COLO668 (cell line): Measurements from ENCODE around the gene CPA2.
A peak's percentile ranks its signal among the peaks of the same experiment; 100 is the strongest.
"Not testable (repeated sequence)": the region's sequence is repeated elsewhere in the genome, so short reads cannot be mapped to it uniquely, and the experiment has no call there.

ENCODE experiments used
- DNase-seq: peaks from one replicate; lab custom pipeline; 2025; ENCODE audit not compliant: unreplicated experiment; lab: John Stamatoyannopoulos, UW

Gene CPA2

DNA sequence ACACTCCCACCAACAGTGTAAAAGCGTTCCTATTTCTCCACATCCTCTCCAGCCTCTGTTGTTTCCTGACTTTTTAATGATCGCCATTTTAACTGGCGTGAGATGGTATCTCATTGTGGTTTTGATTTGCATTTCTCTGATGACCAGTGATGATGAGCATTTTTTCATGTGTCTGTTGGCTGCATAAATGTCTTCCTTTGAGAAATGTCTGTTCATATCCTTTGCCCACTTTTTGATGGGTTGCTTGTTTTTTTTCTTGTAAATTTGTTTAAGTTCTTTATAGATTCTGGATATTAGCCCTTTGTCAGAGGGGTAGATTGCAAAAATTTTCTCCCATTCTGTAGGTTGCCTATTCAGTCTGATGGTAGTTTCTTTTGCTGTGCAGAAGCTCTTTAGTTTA lies 17.0 kb upstream of the CPA2 start:
- not testable (repeated sequence) for DNase-seq

DNA sequence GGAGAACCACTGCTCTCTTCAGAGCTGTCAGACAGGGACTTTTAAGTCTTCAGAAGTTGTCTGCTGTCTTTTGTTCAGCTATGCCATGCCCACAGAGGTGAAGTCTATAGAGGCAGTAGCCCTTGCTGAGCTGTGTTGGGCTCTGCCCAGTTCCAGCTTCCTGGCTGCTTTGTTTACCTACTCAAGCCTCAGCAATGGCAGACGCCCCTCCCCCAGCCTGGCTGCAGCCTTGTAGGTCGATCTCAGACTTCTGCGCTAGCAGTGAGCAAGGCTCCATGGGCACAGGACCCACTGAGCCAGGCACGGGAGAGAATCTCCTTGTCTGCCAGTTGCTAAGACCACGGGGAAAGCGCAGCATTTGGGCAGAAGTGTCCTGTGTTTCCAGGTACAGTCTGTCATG lies 12.1 kb upstream of the CPA2 start:
- no peak for DNase-seq

DNA sequence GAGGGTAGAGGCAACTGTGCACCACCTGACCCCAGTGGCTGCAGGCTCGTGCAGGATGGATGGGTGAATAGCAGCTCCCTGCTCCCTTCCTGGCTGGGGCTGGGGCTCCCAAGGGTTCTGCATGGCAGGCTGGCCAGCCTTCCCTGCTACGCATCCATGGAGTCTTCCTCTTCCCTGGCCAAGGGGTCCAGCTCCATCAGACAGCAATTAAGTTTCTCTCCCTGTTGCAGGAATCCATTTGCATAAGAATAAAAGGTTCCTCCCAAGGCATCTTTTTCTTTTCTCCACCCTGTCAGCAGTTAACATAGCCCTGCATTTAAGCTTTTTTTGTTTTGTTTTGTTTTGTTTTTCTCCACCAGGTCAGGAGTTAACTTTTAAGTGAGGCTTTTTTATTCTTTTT lies 10.0 kb upstream of the CPA2 start:
- no peak for DNase-seq

DNA sequence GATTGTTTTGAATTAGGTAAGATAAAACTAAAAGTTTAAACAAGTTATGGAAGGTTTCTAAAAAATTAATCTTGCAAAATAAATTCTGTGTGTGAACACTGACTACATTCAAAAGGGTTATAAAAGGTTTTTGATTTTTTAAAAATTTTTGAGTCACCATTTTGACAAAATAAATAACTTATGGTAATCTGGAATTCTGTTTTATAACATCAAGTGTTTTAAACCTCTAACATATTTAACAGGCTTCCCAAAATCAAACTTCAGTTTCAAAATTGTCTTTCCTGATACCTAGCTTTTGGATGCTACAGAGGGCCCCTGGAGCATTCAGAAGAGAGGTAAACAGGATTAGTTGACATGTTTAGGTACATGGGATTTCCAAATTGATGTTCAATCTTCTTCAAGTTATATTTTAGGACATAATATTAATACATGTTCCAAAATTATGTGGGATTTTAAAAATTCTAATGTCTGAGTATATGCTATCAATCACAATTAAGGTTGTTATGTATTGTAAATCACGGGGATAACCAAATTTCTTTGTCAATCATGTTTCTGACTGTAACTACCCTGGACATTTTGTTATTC lies 8.1 kb upstream of the CPA2 start:
- DNase-seq = no peak

DNA sequence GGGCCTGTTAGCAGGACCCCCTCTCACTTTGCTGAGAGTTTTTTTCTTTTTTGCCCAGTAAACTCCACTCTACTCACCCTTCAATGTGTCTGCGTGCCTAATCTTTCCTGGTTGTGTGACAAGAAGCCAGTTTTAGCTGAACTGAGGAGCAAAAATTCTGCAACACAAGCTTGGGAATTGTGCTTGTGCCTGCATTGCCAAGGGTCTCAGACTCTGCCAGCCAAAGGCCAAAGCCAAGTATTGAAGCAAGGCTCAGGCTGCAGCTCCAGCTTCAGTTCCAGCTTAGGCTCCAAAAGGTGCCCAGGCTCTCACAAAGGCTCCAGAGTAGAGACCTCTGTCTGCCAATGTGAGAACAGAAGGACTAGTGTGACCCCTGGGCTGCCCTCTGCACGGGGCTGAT lies 4.2 kb upstream of the CPA2 start:
- DNase-seq = no peak

DNA sequence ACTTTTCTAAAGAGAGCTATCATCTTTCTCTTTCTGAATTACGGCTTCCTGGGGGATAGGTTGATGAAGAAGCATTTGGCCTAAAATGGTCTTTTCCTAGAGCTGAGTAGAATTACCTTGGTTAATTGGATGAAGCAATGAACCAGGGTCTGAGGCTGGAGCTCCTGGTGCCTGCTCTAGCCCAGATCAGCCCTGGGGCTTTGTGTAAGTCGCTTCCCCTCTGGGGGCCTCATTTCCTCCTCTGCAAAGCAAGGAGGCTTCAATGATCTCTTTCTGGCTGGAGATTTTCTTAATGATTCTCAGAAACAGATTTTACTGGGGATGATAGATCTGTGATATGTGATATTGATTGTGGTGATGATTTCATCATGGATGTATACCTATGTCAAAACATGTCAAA lies 3.5 kb upstream of the CPA2 start:
- no peak for DNase-seq

DNA sequence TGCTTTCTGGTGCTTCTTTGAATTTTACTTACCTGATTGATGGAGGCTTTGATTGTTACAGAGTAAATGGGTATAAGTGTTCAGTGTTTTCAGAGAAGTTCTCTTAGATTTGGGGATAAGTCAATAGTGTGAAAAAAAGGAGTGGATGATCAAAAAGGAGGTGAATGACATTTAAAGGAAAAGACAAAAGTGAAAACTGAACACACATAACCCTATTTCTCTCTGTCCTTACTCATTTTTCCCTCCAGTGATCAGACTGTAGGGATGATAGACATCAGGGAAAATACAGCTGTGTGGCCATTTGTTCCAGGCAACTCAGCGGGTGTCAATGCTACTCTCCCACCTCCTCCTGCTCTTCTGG lies 278 bp downstream of the CPA2 start:
- no peak for DNase-seq

DNA sequence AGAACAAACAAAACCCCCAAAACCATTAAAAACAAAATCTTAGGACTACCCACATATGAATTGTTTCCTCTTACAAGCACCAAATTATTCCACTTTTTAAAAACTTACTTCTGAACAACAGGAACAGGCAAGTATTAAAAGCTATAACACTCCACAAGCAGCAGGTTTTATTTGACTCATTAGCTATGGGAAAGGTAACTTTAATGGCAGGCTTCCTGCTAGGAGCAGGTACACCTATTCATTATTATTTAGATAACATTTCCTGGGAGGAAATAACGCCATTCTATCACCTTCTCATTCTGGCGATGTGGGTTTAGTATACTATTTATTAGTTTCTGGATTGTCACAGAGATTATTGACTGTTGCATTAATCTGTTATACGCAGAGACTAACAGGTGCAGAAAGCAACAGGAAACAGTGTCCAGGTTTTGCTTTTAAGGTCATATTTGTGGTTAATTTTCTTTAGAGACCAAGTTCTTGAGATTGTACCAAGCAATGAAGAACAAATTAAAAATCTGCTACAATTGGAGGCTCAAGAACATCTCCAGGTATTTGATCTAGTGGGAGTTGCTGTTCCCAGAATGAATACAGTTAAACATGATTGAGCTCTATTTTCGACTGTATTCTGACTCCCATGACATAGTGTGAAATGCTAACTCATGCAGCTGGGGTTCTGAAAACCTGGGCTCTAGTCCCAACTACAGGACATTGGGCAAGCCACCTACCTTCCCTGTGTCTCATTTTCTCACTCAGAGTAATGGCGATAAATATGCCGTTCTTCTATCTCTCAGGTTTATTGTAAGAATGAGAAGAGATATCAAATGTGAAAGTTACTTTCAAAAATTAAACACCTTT lies 2.0 kb downstream of the CPA2 start:
- DNase-seq = no peak

DNA sequence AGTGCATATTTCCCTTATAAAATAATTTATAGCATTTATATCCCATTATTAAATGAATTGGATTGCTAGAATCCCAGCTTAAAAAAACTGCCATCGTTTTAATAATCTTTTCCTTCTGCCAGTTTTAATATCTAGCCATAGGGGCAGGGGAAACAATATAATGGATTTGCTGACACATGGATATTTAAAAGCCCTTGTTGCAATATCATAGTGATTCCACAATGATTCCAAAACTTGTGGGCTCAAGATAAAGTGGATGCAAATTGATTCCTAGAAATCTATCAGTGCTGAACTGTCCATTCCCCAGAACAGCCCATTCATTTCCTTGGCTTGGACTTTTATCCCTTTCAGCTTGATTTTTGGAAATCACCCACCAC lies 2.6 kb downstream of the CPA2 start:
- no peak for DNase-seq

DNA sequence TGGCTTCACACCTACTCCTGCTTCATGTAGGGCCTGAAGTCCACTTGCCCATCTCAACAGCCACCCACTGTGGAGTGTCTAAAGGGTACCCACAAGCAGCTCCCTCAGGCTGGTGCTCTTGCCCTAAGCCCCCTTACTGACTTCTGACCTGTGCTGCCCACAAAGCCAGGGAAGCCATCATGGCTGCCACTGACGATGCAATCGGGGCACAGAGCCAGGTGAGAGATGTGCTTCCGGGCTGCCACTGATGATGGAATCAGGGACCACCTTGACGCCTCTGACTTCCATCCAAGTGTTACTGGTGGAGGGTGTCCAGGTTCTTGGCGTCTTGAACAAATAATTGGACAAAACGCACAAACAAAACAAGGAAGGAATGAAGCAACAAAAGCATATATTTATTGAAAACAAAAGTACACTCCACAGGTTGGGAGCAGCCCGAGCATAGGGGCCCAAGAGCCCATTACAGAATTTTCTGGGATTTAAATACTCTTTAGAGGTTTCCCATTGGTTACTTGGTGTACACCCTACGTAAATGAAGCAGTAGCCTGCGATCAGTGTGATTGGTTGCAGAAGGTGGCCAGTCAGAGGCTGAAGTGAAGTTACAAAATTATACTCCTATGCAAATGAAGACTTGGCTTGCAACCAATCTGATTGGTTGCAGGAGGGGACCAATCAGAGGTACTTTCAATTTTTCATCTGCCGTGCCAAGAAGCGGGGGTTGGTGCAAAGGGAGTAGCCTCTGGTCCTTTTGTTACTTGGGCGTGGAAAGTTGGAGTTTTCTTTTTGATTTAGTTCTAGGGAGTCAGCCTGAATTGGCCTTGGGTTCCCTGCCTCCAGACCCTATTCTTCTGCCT lies 4.5 kb downstream of the CPA2 start:
- no peak for DNase-seq

DNA sequence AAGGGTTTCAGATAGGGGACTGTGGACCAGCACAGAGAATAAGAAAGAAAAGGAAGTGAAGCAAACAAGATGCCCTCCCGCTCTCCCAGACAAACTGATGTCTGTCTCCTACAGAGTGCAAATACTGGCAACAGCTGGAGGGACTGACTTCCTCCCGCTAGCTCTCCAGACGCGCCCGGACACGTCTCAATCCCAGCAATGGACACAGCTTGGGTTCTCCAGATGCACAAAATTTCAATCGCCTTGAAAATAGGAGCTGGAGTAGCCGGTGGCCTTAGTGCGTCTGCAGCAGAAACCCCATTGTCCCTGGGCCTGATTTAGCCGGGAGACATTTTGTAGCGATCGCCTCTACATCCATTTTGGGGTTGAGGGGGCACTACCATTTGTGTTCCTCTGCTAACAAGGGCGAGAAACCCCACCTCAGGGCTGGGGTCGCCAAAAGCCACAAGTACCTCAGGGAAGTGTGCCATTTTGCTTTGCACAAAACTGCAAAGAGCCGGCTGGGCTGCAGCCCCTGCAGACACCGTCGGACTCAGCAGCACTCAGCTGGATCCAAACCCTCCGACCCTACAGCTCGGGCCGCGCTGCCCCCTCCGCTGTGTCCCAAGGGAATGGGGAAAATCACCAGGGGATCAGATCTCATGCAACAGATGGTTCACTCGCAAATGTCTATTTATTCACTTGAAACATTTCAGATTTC lies 5.9 kb downstream of the CPA2 start:
- DNase-seq = peak; percentile 22

DNA sequence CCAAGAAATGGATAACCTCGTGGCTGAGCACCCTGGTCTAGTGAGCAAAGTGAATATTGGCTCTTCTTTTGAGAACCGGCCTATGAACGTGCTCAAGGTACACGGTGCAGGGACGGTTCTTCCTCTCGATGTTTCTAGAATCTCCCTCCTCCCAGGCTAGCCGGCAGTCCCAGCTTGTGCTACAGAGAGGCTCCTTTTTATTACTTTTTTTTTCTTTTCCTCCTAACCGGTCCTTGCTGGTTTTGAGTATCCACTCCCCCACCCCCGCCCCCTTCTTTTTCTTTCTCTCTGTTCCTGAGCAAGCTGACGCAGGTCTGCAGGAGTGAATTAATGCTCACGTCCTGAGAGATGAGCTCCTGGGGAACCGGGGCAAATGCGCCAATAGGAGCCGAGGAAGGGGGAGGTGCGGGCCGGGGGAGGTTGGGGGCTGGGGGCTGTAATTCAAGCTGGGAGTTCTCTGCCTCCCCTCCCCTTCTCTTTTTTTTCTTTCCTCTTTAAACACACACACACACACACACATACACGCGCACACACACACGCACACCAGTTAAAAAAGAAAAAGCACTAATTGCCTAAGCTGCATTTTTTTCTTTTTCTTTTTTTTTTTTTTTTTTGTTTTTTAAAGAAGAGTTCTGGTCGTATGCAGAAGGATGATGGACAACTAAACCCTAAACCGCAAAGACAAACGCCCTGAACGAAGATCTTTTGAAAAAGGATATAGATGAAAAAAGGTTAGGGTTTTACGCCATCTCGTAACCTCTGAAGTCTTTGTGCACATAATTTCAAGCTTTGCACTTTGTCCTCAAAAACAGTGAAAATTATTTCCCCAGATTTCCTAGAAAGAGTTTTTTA lies 6.6 kb downstream of the CPA2 start:
- DNase-seq = no peak

DNA sequence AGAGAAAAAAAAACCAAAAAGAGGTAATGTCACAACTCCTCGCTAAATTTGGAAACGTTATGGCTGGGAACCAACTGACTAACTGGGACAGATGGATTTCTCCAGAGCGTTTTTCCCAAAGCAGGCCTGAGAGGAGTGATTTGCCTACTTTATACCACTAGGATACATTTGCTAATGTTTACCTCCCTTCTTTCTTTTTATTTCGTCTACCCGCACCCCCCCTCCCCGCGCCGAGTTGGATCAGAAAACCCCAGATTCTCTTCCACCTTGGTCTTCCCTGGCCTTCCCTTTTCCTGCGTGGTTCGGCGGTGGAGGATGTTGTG lies 7.2 kb downstream of the CPA2 start:
- no peak for DNase-seq

DNA sequence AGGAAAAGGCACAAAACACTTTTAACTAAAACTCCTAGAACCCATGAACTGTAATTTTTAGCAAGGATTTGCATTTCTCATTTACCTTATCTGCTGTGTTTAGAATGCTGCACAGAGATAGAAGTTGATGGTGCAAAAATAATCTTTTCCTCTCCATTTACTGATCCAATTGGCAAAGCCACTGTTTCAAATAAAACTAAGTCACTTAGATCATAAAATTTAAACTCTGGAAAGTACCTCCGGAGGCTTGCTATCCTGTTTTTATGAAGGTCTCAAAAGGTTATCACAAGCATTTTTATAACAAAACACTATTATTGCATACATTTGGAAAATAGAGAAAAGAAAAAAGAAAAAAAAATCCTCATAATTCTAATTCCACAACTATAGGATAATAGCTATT lies 7.6 kb downstream of the CPA2 start:
- no peak for DNase-seq

DNA sequence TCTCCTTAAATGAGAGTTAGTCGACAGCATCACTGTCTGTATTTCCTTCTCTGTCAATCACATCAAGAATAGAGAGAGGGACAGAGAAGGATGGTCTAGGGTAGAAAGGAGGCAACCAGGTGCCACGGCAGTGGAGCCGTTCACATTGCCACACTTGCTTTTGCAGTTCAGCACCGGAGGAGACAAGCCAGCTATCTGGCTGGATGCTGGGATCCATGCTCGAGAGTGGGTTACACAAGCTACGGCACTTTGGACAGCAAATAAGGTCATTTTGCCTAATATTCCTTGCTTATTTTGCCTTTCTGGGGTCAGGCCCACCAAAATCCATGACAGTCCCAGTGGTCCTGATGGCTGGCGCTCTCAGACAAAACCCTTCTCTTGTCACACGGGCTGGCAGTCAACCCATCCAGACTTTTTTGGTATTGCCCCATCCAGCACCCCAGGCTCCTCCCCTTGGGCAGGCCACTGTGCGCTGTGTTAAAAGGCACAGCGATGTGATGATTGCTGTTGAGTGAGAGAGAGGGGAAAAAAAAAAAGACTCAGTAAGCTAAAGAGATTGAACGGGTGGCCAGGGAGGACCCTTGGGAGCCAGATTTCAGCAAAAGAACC lies 8.4 kb downstream of the CPA2 start:
- DNase-seq = no peak

DNA sequence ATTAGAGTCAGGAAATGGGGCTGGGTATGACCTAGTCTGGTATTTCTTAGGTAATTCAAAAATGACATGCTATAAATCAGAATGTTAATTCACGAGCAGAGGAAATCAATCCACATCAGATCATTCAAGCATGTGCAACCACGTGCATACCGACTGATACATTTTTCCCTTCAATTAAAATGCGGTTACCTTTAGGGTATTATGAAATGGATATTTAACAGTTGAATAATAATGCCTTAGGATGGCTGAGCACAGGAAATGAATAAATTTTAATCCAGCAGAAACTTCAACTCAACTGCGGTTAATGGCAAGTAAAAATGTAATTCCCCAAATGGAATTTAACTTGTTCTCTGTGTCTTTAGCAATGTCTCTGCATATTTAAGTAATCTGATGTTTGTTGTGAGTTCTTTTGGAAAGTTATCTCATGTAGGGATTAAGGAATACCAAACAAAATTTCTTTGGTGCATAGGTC lies 9.2 kb downstream of the CPA2 start:
- no peak for DNase-seq

DNA sequence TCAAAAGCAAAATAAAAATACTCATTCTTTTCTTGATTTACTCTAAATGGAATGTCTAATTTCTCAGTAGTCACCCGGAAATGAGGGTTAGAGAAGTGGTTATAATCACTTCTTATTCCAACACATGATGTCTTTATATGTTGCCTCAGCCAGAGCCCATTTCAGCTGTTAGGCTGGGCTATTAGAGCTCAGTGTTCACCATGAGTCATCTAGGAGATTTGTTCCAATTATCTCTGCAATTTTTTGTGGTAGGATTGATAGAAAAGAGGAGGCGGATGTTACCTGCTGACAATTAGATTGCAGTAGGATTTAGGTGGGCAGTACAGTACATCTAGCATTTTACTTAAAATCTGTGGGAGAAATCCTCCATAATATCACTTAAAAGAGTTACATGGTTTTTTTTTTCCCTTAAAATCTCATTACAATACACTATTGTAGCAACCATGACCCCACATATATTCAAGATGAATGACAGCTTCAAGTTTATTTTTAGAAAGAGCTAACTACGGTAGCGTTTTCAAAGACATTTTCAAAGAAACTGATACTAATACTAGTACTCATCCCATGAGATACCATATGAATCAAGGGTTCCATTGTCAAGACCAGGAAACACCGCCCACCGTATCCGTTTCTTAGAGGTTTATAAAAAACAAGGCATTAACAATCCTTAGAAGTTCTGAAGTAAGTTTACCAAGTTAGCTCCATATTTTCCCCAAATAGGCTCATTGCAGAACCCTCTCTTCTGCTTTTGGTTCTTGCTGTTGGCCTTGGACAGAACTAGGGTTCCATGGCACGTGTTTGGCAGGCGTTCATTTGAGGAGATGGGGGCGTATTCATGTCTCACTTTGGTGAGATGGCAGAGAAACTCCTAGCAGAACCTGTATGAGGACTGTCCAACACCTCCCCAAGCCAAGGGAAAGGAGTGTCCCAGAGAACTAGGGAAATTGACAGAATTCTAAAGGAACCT lies 10.4 kb downstream of the CPA2 start:
- no peak for DNase-seq

DNA sequence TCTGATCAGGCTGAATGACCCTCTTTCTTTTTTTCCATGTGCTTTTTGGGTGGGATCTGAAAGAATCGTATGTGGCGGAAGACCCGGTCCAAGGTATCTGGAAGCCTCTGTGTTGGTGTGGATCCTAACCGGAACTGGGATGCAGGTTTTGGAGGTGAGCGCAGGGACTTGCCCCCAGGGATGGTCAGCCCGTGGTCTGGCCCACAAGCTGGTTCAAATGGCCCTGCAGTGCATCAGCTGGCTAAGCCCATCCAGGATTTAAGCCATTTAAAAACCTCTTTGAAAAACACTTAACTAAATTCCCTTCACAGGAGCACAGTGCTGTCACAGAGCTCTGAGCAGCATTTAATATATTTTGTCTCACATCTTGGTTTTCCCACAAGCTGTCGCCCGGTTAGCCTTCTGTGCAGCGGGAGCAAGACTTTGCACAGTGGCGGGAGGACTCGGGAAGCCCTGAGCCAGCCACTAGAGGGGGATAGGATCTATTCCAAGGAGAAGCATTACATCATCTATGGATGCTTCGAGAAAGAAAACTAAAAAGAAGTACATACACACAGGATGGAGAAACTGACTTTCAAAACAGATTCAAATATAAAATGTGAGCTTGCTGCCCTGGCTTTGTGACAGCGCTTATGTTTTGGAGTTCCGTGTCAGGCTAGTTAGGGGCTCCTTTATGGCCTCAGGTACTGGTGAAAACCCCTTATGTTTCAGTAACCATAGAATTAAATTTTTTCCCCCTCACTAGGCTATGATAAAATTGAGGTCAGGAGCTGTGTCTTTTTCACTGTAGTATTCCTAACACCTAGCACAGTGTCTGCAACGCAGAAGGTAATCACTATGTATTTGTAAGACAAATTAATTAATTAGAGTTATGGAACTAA lies 11.3 kb downstream of the CPA2 start:
- DNase-seq = peak; percentile 31
